GM12892 (cell line): ENCODE data around the gene TEKTIP1.

Source experiments
- DNase-seq: peaks from one replicate; pipeline ENCODE4 v3.0.0; 2011; ENCODE audit not compliant: insufficient read length
- FAIRE-seq: peaks from 2 replicates; lab custom pipeline; 2011; peaks lifted over from hg19 to GRCh38; lab: Jason Lieb, UNC
- POLR2A ChIP-seq: IDR thresholded peaks from 2 replicates; pipeline ENCODE4 v1.6.1; 2011; ENCODE audit warnings: low read depth, low read length, control low read depth
- POLR2AphosphoS5 ChIP-seq: IDR thresholded peaks from 2 replicates; pipeline ENCODE4 v1.6.1; 2011; ENCODE audit warnings: low read depth, low read length, control low read depth
- TAF1 ChIP-seq: IDR thresholded peaks from 2 replicates; pipeline ENCODE4 v1.6.1; 2011; ENCODE audit warnings: low read depth, mild to moderate bottlenecking, control low read depth, low read length, borderline replicate concordance

Gene TEKTIP1

DNA sequence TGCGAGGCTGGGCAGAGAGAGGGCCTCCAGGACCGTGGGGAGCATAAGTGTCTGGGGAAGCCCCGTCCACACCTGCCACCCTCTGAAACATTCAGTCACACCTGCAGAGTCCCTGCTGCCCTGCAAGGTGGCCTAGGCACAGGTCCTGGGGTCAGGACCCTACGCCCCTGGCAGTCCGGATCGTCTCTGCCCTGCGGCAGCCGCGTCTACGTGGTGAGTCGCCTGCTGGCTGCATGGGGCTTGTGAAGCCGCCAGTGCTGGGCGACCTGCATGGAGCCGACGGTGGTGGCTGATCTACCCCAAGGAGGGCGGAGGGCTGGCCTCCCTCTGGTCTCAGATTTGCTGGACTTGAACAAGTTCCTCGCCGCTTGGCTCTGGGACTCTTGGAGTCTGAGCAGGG, 19.8 kb upstream of the TEKTIP1 start:
- TF ChIP-seq POLR2AphosphoS5 = no peak
- TF ChIP-seq POLR2A = no peak
- TF ChIP-seq TAF1 = no peak
- DNase-seq (no peak), FAIRE-seq (no peak)

DNA sequence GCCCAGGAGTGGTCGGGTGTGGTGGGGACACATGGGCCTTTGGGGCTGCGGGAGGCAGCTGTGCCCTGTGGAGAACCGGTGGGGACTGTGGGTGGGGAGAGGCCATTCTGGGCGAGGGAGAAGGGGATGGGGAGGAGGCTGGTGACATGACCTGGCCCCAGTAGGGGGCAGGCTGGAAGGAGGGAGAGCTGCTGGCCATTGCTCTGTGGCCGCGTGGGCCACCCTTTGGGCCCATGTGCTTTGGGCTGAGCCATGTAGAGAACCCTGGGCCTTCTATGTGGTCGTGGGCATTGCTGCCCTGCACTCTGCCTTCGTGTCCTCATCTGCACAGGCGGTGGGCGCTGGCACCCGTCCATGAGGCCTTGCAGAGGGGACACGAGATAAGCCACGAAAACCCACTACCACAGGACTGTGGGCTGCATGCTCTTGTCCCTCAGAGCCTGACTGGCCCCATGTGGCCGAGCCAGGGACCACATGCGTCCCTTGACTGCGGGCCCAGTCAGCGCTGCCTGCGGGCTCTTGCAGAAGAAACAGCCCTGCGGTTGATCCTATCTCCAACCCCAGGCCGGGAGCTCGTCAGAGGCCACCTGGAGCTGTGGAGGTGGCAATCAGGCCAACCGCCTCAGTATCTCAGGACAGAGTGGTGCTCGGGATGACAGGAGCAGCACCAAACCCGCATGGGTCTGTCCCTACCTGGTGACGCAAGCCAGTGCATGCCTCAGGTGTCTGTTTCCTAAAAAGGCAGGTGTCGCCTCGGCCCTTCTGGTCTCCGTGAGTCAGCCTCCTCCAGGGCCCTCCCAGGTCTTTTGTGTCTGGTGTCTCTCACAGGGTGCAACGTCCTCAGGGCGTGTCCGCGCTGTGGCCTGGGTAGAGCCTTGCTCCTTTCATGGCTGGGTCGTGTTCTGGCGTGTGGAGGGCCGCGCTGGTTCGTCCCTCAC, 18.5 kb upstream of the TEKTIP1 start:
- FAIRE-seq (no peak), DNase-seq (no peak)
- TF ChIP-seq POLR2A = no peak
- TF ChIP-seq TAF1 = no peak
- TF ChIP-seq POLR2AphosphoS5 = no peak

DNA sequence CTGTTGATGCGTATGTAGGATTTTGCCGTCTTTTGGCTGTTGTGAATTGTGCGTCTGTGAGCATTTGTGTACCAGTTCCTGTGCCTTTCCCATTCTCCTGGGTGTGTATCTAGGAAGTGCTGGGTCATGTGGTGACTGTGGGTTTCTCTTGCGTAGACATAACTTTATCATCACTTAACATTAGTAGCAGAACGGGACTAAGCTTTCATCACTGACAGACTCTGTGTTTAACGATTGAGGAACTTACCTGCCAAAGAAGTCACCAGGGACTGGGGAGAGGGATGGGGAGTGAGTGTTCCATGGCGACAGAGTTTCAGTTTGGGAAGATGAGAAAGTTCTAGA, 17.9 kb upstream of the TEKTIP1 start:
- no peak for TF ChIP-seq POLR2A
- no peak for TF ChIP-seq TAF1
- no peak for TF ChIP-seq POLR2AphosphoS5
- FAIRE-seq = no peak
- no peak for DNase-seq

DNA sequence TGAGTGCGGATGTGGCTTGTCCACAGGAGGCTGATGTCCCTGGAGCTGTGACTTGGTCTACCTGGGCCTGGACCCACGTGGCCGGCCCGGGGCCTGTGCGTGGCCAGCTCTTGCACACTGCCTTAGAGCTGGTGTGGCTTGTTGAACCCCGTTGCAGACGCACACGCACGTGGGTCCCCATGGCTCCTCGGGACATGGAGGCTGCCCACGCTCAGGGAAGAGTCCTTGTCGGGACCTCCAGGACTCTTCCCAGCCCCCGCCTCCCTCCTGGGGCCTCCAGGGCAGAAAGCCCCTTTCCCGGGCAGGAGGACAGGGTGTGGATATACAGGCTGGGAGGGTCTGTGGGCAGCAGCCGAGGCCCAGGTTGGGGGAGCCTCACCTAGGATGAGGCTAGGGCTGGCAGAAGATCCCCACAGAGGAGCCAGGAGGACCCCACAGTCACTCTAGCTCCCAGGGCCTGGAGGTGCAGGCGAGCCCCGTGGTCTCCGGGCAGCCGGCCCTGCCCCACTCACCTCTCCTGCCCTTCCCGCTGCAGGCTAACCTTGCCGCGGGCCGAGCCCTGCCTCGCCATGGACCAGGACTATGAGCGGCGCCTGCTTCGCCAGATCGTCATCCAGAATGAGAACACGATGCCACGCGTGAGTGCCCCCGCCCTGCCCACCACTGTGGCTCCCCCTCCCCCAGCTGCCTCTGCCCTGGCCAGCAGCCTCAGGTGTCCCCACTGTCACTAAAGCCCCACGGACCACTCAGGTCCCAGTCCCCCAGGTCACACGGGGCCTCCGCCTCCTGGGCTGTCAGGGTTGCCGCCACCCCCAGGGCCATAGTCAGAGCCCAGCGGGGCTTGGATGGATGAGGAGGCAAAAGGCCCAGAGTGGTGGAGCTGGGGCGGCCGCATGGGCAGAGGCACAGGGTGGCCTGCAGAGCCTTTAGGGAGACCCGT, 16.3 kb upstream of the TEKTIP1 start:
- DNase-seq (no peak), FAIRE-seq (no peak)
- no peak for TF ChIP-seq POLR2A
- TF ChIP-seq POLR2AphosphoS5 = no peak
- no peak for TF ChIP-seq TAF1

DNA sequence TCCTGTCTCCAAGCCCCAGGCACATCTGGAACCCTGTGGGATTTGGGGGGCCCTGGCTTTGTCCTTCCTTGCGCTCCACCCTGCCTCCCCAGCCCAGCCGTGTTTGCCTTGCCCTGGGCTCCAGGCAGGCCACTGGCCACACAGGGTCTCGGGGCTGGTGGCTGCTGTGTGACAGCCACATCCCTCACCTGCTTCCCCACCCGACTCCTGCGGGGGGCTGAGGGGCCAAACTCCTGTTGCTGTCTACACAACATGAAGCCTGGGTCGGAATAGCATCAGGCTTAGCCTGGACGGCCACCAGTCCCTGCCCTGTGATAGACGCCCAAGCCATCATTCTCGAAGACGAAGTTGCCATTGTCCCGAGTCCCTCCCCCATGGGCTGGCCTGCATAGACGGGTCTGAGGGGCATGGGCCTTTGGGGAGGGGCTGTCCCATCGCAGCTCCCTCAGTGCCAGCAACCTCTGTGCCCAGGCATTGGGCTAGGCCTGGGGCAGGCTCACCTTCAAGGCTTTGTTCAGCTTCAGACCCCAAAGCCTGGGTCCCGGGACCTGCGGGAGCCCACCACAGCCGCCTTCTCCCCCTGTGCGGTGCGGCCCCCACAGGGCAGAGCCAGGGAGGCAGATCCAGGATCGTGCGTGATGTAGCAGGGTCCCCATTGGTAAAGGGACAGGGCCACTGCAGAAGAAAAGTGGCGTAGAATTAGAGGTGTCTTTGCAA, 15.5 kb upstream of the TEKTIP1 start:
- no peak for DNase-seq
- TF ChIP-seq POLR2AphosphoS5 = no peak
- TF ChIP-seq POLR2A = no peak
- TF ChIP-seq TAF1 = no peak
- FAIRE-seq = no peak

DNA sequence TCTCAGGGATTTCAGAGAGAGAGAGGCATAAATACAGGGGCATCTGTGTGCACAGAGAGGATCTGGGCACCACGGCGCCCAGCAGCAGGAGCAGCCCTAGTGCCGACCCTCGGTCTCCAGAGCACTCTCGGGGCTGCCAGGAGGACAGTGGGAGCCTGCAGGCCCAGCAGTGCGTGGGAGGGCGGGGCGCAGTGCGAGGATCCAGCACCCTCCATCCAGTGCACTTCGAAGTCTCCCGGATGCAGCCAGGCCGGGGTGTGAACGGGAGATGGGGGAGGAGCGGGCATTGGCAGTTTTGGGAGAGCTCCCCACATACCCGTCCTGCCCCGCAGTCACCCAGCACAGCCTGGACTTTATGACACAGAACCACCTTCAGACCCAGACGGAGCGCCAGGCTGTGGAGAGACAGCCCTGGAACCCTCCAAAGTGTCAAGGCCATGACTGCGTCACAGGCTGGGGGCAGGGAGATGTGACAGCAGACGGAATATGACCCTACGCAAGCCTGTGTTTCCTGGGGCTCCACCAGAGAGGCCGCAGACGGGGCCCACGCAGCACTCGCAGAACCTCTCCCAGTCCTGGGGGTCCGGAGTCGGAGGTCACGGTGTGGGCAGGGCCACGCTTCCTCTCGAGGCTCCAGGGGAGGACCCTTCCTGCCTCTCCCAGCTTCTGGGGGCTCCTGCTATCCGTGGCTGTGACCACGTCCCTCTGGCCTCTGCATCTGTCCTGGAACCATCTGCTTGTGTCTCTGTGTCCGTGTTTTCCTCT, 14.7 kb upstream of the TEKTIP1 start:
- DNase-seq (no peak), FAIRE-seq (no peak)
- TF ChIP-seq TAF1 (no peak), POLR2A (no peak), POLR2AphosphoS5 (no peak)

DNA sequence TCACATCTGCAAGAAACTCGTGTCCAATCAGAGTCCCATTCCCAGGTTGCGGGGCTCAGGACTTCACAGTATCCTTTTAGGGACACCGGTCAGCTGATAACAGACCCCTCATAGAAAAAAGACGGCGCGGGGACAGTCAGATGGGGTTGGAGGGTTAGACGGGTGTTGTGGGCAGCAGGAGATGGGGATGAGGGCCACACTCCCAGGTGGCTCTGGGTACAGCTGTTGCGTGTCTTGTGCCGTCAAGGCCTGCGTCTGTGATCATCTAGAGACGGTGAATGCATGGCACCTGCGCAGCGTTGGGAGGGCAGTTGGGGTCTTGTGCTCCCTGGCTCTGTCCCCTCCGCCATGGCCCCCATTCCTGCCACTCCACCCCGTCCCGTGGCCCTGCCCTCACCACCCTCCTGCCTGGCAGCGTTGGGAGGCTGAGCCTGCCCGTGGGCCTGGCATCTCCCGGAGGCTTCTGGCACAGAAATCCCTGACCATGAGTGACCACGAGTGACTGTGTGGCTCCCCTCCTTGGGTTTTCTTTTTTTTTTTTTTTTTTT, 14.0 kb upstream of the TEKTIP1 start:
- FAIRE-seq (no peak), DNase-seq (no peak)
- TF ChIP-seq TAF1 (no peak), POLR2A (no peak), POLR2AphosphoS5 (no peak)

DNA sequence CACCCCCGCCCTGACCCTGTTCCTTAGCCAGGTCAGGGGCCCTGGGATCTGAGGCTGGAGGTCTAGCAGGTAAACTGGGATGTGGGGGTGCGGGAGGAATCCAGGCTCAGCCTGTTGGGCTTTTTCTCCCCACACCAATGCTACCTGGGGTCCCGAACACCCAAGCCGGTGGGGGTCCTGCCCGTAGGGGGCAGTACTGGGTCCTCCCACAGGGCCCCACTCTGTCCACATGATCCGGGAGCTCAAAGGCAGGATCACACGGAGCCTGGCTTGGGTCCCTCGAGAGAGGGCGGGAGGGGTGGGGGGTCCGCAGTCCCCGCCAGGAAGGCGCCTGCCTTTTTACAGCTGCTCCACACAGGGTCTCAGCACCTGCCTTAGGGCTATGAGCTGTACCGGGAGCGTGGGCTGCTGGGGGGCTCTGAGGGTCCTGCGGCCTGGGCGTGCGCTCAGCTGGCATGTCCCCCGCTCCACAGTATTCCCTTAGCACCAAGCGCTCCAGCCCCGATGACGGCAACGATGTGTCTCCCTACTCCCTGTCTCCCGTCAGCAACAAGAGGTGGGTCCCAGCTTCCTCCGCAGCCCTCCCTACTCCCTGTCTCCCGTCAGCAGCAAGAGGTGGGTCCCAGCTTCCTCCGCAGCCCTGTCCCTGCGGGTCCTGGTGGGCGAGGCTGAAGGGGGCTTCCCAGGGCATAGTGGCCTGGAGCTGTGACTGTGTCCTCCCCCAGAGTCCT, 12.3 kb upstream of the TEKTIP1 start:
- no peak for FAIRE-seq
- TF ChIP-seq POLR2A (no peak), TAF1 (no peak), POLR2AphosphoS5 (no peak)
- no peak for DNase-seq

DNA sequence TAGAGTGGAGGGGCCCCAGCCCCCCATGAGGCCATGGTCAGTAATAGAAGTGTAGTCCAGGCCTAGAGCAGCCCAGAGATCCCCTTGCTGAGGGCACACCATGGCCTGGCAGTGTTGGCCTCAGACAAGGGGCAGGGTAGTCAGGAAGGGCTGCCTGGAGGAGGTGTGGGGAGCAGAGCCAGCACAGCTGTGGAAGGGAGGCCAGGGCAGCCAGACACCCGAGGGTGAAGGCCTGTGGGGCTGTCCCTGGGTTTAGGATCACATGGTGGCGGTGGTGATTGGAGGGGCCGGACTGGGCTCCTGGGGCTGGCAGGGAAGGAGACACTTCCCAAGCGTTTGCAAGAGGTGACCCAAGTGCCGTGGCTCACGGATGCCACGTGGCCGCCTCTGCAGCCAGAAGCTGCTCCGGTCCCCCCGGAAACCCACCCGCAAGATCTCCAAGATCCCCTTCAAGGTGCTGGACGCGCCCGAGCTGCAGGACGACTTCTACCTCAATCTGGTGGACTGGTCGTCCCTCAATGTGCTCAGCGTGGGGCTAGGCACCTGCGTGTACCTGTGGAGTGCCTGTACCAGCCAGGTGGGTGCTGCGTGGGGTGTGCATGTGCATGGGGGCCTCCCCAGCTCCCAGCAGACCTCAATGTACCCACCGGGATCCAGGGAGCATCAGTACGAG, 11.6 kb upstream of the TEKTIP1 start:
- DNase-seq (no peak), FAIRE-seq (no peak)
- TF ChIP-seq POLR2A (no peak), TAF1 (no peak), POLR2AphosphoS5 (no peak)

DNA sequence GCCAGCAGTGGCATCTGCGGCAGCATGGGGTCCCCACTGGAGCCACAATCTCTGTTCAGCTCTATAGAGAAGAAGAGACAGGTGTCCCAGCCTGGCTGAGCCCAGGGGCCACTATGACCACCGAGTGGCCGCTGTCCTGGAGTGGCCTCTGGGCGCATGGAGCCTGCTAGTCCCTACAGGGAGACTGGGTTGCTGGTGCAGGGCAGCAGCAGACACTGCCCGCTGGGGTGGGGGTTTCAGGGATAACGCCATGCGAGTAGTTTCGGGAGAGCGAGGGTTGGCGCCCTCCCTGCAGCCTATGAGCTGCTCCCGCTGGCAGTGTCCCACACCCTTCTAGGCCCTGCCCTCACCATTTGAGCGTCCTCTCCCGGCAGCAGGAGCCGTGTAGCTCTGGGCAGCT, 10.9 kb upstream of the TEKTIP1 start:
- FAIRE-seq = no peak
- TF ChIP-seq POLR2AphosphoS5 = no peak
- no peak for DNase-seq
